RKO (cell line): ENCODE results near the gene ZFYVE28.

Experiments used
- DNase-seq: peaks from one replicate; pipeline ENCODE4 v3.0.0-alpha.2; 2016; ENCODE audit warnings: low spot score

Gene ZFYVE28

DNA sequence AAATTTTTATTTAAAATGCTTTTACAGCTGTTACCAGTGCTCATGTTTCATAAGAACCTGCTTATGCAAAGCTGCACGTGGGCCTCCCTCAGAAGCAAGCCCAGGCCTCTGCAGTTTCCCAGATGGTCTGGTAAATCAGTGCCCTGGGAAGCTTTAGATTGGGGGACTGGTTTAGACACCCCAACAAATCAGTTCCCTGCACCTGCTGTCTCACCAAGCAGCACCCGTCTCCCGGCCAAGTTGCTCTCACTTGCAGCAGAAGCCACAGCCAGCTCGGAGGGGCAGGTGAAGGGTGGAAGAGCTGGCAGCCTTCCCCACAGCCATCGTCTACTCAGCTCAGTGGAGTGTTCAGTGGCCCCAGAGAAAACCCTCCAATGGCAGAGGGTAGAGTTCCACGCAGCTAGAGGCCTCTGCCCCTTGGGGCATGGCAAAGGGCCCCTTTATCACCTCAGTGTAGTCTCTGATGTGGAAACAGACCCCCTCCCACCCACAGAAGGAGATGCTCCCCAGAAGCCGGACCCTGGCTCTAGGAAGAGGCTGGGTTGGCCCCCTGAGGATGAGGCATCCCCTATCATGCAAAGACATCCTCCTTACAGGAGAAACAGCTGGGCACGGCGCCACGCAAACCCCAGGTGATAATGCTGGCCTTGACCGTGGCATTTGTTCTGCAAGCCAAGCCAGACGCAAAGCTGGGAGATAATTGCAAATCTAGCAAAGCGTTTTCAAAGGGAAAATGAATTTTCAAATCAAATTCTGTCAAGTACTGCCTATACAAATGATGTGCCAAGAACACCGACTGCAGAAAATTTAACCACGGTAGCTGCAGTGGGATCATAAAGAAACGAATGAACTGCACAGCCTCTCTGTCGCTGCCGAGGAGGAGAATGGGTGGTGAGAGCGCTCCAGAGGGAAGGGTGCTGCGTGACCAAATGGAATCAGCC is 51.9 kb downstream of the ZFYVE28 start:
- DNase-seq, result no peak

DNA sequence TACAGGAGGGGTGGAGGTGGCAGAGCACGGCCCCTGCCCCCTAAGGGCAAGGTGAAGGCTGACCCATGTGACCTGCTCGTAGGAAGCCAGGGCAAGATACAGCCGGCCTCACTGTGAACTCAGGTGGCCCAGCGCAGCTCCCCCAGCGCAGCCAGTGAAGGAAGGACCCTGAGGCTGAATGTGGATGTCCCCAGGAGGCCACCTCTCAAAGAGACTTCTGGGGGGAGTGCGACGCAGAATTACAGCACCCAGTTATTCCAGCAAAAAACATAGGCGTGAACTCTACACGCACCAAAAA is 52.6 kb downstream of the ZFYVE28 start:
- no peak for DNase-seq

DNA sequence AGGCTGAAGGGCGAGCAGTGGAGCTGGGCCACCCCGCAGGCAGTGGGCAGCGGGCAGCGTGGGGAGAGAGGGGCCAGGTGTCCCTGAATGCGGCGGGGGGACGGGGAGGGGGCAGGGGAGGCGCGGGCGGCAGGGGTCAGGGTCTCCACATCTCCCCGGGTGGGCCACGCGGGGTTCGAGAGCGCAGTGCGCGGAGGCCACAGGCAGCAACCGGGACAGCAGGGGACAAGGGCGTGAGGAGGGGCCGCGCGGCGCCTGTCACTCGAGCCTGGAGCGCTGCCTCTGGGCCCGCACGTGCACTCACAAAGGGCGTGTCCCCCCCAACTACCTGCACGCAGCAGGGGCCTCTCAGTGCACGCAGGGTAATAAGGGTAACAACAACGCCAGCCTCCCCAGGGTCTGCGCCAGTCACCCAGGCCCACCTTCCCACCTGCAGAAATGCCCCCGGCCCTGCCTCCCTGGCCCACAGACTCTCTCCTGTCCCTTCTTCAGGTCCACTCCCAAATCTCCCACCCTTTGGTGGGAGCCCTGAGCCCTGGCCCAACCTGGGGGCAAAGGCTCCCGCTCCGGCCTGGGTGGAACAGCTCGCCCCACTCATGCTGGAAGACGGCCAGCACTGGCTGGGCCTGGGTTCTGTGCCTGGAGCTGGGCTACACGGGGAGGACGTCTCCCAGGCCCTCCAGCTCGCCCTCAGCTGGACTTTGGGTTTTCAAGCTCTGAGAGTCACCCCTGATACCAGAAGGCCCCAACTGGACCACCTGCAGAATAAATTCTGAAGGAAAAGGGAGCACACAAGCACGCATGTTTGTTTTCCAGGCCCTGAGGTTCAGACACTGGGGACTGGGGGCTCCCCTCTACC is 53.2 kb downstream of the ZFYVE28 start:
- DNase-seq, result no peak

DNA sequence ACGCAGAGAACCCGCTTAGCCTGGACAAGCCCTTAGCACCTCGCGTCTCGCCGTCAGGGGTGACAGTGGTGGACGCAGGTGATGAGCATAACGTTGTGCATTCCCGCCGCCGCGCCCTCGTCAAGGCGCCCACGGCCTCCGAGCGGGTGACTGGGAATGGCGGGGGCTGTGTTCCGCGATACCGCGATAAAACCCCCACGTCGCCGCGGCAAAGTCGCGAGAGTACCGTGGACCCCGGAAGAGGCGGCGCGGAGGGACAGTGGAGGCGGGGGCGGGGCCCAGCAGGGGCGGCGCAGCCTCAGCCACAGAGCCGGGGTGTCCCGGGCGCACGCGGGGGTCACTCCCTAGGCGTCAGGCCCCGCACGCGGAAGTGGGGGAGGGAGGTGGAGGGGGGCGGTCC is 53.8 kb downstream of the ZFYVE28 start:
- DNase-seq, result no peak

DNA sequence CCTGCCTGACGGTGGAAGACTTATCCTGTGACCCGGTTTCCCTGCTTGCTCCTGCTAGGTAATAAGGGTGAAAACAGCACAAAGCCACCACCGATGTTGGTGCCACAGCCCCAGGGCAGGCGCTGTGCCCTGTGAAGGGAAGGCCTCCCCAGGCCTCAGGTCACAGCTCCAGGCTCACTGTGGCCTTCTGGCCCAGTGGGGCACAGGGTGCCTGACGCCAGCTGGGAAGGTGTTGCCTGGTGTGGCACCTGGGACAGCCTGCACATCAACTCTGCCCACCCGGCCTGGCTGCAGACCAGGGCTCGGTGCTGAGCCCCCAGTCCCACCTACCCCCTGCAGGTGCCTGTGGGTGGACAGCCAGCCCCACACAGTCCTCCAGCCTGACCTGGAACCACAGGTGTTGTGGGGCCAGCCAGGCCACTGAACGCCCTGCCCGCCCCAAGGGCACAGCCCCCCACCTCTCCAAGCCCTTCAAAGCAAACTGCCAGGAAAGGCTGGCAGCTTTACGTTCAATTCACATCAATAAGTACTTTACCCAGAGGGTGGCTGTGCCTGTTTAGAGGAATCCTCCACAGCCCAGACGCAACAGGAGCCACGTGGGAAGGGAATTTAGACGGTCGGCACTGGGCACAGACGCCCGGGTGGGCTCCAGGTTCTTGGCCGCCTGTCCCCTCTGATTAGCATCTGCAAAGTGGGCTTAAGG is 54.3 kb downstream of the ZFYVE28 start:
- DNase-seq, result no peak

DNA sequence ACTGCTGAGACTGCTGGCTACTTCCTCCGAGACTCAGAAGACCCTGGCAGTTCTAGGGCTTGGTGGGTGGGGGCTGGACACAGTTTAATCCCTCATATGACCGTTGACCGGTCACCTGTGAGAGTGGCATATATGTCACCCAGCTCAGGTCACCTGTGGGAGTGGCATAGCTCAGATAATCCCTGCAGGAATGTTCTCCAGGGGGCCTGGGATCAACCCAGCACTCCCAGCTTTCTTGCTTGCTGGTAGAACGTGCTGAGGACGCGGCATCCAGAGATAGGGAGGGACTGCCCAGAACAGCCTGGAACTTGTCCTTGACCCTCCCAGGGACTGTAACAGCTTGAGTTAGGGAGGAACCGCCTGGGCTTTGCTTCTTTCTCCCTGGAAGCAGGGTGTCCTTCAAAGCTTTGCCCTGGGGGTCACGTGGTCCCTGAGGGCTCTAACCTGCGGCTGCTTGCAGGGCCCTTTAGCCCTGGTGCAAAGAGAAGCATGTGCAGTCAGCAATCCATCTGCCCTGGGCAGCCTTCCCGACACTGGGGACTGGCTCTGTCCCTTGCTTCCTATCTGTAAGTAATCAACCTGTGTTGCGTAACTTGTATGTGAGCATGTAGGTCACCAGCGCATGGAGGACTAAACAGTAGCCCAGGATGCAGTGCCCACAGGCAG is 55.3 kb downstream of the ZFYVE28 start:
- DNase-seq, result no peak

DNA sequence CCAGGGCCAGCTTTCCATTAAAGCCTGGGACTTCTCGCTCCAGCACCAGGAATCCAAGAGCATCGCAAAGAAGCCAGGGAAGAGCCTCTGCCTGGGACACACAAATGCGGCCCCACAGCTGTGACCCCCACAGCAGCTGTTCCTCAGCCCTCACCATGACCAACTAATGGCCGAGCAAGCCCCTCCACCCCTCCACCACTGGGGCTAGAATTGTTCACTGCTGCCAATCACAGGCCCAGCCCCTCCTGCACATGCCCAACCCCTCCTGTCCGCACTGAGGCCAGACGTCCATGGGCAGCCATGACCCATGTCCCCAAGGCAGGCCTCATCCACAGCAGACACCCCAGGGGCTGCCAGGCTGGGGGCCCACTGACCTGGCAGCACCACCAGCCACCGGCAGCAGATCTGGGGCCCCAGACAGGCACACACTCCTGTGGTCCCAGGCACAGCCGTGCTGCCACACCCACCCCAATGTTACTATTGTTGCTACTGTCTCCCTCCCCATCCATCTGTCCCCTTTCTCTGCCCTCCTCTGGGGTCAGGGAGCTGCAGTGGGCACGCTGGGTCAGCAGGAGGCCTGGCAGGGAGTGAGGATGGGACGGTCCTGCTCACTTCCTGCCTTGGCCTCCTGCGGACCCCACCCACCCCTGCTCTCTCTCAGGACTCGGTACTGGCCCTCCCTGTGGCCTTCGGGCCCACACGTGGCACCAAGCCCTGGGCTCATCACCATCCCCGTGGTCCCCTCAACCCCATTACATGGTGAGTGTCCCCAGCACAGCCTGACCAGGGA is 56.0 kb downstream of the ZFYVE28 start:
- DNase-seq, result no peak

DNA sequence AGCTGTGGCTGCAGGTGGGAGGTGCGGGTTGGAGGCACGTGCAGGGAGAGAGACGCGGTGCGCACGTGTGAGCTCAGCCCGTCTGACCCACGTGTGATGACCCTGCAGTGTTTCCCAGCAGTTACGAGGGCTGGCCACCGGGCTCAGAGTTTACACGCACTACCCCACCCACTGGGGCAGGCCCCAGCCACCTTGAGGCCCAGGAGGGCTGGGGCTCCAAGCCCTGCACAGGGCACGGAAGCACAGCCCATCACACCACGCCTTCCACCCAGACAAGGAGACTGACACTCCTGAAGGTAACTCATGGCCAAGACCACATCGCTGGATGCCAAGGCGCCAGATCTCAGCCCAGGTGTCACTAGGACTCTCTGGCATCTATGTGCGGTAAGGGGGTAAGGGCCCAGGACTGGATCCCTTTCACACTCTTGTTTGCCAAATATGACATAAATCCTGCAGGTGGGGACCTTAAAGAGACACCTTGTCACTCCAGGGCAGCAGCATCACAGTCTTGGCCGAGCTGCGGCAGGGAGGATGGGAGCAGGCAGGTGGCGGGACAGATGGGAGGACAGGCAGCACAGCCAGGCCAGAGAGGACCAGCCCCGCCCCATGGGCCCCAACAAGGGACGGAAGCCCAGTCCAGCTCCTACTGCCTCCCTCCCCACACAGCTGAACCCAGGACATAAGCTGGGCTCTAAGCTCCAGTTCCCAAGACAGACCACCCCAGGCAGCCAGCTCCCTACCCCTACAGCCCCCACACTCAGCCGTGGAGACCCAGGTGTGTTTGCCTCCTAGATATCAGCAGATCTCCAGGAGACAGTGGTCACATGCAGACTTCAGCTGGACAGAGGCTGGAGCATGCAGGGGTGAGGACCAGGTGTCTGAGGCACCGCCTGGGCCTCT is 56.8 kb downstream of the ZFYVE28 start:
- DNase-seq, result no peak

DNA sequence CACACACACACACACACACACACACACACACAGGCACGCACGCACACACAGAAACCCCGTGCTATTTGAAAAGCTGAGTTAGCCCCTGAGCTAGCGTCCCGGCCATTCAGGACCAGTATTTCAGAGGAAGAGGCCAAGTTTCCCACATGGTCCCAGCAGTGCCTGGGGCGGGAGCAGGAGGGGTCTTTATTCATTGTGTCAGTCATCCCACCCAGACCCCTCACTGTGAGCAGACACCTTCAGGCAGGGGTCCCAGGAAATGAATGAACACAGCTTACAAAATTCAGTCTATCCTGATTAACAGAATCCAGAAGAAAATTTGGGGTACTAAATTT is 58.1 kb downstream of the ZFYVE28 start:
- no peak for DNase-seq

DNA sequence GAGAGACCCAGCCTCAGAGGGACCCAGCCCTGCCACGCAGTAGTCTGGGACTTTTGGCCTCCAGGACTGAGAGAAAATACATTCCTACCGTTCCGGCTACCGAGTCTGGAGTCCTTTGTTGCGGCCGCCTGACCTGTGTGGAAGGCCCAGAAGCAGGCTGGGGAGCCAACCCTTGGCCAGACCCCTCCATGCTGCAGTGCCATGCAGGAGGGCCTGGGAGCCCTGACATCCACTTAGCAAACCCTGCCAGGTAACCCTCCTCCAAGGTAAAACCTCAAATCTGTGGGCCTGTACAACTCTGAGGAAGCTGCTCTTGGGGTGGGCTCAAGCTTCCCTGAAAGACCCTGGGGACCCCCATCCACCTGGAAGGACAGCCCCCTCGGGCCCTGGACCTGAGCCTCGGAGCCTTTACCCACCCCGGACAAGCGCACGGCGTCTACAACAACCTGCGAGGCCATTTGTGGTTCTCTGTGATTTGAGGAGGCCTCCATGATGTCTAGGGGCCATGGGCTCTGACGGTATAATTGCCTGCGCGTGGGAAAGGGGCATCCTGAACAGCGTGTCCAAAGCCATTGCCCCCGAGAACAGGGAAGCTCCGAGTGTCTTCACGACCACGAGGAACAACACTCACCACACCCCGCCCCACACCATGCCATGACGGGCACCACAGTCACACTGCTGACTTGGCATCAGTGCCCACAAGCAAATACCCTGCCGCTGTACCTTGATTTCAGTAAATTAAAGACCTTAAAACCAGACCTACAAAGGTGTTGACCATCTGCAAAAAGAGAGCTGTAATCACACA is 58.7 kb downstream of the ZFYVE28 start:
- DNase-seq, result no peak

DNA sequence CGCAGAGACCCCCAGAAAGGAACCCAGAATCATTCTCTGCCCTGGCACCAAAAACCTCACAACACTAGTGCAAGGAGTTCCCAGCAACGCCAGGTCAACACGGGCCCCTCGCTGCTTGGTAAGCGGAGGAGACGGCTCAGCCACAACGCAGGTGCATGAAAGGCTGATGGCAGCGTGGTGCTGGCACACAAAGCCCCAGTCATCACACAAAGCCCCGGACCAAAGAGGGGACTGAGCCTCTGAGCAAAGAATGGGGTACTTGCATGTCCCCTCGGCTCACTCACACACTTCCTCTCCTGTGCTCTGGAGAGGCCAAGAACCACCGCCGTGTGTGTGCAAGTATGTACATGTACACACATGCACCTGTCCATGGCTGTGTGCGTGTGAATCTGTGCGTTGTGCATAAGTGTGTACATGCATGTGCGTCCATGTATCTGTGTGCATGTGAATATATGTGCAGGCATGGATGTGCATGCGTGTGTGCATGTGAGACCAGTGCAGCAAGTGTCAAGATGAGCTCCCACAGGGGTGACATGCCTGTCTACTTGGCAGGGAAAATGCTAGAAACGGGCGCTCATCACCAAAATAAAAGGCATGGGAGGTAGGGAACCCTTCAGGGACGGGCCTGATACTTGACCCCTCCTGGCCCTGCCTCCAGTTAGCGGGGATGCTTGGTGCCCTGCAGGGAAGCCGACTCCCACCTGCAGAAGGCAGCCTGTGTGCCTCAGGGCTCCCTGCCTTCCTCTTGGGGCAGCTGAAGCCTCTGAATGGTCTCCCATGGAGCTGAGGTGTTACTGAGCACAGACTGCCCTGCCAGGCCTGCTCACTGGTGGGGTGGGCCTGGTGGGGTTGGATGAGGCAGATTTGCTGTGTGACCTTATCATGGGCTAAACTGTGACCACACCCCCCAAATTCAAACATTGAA is 60.4 kb downstream of the ZFYVE28 start:
- DNase-seq, result no peak

DNA sequence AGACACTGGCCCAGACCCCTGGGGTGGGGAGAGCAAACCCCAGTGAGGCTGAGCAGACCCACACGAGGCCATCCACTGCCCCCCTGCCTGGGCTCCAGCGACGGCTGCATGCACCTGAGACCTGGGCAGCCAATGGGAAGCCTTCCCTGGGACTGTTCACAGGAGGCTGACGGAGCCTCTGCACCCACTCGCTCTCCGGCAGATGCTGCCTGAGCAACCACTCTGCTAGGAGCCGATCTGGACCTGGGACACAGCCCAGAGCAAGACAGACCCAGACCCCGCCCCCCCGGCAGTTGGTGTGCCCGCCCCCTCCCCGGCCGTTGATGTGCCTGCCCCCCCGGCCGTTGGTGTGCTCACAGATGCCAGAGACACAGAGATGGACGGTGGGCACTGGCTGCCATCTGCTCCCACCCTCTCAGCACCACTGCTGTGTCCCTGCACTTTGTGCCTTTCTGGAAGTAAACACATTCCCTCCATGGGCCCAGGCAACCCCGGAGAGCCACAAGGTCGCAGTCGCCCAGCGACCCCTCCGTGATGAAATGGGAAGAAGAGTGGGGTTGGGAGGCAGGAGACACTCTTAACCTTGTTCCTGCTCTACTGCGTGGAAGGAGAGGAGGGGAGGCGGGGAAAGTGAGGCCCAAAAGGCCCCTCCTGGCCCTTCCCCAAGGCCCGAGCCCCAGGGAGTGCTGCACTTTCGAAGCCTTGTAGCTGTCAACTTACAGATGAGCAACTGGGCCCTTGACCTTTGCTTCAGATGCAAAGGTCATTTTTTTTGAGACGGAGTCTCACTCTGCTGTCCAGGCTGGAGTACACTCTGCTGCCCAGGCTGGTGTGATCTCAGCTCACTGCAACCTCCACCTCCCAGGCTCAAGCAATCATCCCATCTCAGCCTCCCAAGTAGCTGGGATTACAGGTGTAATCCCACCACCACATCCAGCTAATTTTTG is 62.0 kb downstream of the ZFYVE28 start:
- DNase-seq, result no peak

DNA sequence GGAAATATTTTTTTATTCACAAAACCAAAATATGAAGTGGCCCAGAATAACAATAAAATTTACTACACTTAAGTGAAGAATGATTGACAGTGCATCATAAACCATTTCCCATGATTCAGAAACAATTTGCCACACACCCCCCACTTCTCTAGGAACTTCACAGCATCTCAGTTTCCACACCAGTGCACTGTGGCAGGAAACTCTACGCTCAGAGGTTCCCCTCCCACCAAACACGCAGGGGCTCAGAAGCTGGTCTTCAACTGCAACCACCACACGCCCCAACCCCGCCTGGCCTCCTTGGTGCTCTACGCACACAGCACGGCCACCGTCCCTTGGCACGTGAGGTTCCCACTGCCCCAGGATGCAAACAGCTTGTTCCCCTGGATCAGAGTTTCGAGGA is 63.7 kb downstream of the ZFYVE28 start:
- DNase-seq, result no peak

DNA sequence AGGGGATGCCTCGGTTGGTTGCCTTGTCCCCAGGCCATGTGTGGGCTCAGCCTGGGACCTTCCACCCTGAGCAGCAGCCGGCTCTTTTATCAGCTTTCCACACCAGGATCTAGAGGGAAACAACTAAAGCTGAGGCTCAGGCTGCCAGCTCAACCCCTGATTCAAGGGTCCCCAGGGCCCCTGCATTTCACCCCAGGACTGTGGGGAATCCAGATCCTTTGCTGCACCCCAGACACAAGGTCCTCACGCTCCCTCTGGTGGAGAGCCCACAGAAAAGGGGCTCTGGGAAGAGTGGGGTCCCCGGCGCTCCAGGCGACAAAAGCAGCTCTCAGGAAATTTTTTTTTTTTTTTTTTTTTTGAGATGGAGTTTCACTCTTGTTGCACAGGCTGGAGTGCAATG is 64.3 kb downstream of the ZFYVE28 start:
- no peak for DNase-seq

DNA sequence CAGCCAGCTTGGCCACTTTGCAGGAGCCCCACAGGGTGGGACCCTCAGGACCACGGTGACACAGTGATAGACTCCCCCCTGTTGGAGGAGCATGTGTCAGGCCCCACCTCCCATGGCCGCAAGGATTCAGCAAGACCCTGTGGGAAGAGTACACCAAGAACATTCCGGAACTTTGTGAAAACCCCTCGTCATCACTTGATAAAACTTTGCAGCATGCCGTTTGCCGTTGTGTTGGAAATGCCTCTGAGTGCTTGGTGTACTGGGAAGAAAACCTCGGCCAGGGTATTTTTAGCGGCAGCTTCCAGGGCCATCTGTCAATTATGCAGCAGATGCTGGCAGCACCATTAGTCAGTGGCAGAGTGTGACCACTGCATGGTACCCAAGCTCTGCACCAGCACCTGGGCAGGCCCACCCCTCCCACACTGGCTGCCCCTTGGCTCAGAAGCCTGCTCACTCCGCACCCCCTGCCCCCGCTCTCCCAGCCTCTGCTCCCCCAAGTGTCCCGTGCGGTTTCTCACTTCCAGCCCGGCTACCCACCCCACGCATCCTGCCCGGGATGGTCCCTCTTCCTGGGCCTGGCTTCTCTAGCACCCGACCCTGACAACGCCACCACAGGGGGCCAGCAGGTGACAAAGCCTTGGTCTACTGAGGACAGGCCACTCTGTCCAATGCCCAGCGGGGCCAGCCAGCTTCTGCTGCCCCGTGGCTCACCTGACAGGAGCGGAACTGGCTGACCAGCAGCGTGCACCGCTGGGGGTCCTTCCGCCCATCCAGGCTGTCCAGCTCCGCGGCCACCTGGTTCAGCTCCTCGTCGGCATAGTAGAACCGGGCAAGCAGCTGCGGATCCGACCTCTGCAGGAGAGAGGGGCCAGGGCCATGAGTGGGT is 65.0 kb downstream of the ZFYVE28 start:
- no peak for DNase-seq

DNA sequence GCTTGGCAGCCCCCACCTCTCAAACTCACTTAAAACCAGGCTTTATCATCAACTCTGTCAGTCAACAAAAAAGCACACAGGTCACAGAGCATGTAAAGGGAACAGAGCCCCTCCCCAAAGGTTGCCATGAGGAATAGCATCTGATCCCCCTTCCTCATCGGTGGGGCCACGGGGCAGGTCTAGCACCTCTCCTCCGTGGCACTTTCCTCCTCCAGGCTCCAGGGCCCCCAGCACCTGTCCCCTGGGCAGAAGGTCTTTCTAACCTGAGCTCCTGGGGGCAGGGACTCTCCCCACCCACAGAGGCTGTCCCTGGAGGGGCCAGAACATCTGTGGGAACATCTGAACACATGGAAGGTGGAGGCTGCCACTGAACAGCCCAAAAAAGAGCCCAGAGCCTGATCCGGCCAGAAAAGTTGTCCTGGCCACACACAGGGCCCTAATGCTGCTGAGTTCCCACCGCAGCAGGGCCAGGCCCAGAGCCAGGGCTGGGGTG is 65.7 kb downstream of the ZFYVE28 start:
- DNase-seq, result no peak
